Left lung (tissue), 14 donors: ENCODE measurements around the gene FDCSP. TPM values are rescaled to one million over a fixed set of nuclear protein-coding genes. Genes with fewer than 3 reads are reported as not detected.
A peak's percentile ranks its signal among the peaks of the same experiment; 100 is the strongest.

Source experiments
- ATAC-seq: fragments of 200-7000 bp; cut with Tn5 transposase; one replicate; pipeline ENCODE4 v1.9.1; 2020; ENCODE audit warnings: moderate library complexity
- DNase-seq, 4 donors: peaks; one replicate each; pipeline ENCODE4 v3.0.0-alpha.2; 2013 to 2020
- H3K27ac ChIP-seq, 2 donors: fragments of 200-600 bp; sonication (generic) in 1 of 2; one replicate each; pipeline versions ENCODE4 v1.5.0 to v1.8.0; 2020 to 2021
- H3K27me3 ChIP-seq, 2 donors: fragments of 200-600 bp; sonication (generic) in 1 of 2; one replicate each; pipeline versions ENCODE4 v1.5.0 to v1.8.0; 2020 to 2021
- H3K36me3 ChIP-seq, 2 donors: fragments of 200-600 bp; sonication (generic) in 1 of 2; one replicate each; pipeline versions ENCODE4 v1.5.0 to v1.8.0; 2020 to 2021
- H3K4me1 ChIP-seq, 2 donors: fragments of 200-600 bp; one replicate each; pipeline ENCODE4 v1.8.0; 2021
- H3K4me3 ChIP-seq, 2 donors: fragments of 200-600 bp; sonication (generic) in 1 of 2; one replicate each; pipeline versions ENCODE4 v1.5.0 to v1.8.0; 2020 to 2021; ENCODE audit warnings: mild to moderate bottlenecking in 1 of 2
- H3K9me3 ChIP-seq, 2 donors: fragments of 200-600 bp; sonication (generic) in 1 of 2; one replicate each; pipeline versions ENCODE4 v1.5.0 to v1.8.0; 2020 to 2021
- intact Hi-C, 2 donors: fragments of 100-400 bp; cut with DNase I; formaldehyde crosslinking; loops; one replicate each; pipeline versions ENCODE4 v1.11.2 to v1.14.2; 2022
- long read RNA-seq, 12 donors: library from polyadenylated mRNA in 2 of 12; unstranded in 2 of 12; transcript quantifications; one replicate each; pipeline ENCODE4 v2.0.0 and lab custom pipeline, GENCODE V29; 2019 to 2026
- polyA plus RNA-seq, 6 donors: library from polyadenylated mRNA; unstranded; fragments of 120-200 nt; gene quantifications; one replicate each; pipeline ENCODE4 v1.2.1, GENCODE V29; 2013; ENCODE audit not compliant: insufficient read length in 6 of 6
- total RNA-seq, 2 donors: library from RNA; stranded (reverse); fragmentation: NEBNext Ultra II Directional; extraction: Animal tissue kit (Norgen Biotek cat#: 25700); gene quantifications; one replicate each; pipeline ENCODE4 v1.2.1, GENCODE V29; 2021
- TF ChIP-seq, protein P1 (sequence below), 2 donors: fragments of 200-600 bp; sonication (generic) in 1 of 2; IDR thresholded peaks; one replicate each; pipeline versions ENCODE4 v1.5.0 to v1.8.0; 2021; ENCODE audit warnings: antibody characterized with exemption in 2 of 2
- donor health status: DM: no; HTN: yes; CAD: no.
- donor health status: DM: no; HTN: no; CAD: no.

FDCSP gene
- total RNA-seq (not detected), polyA plus RNA-seq (not detected)
- long read RNA-seq, donor 1 = 0 reads
- long read RNA-seq, donor 2 = 0 reads
- long read RNA-seq, donor 3 = 0 reads
- long read RNA-seq, donor 4 = 0 reads
- long read RNA-seq, donor 5 = 0 reads
- long read RNA-seq, donor 6 = 0 reads
- long read RNA-seq, donor 7 = 0 reads
- long read RNA-seq, donor 8 = 0 reads
- long read RNA-seq, donor 9 = 0 reads
- long read RNA-seq, donor 10 = 0 reads
- long read RNA-seq, donor 11 = 0 reads
- long read RNA-seq, donor 12 = 0 reads

DNA sequence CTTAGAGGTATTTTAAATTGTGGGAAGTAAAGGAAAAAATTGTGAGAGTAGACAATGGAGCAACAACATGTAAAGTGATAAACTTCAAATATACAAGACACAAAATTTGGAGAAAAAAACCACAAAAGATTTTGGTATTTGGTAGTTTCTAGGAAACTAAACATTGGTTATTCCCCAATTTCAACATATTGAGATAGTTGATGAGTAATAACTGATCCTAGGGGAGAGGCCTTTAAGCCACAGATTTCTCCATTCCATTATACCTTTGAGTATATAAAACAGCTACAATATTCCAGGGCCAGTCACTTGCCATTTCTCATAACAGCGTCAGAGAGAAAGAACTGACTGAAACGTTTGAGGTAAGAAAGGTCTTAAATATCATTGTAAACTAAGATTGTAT, at the start of gene FDCSP:
FDCSP (plus strand) TSS at position 301 of the 400 bp plus-strand sequence. CDS start 5,071 bp downstream, outside the sequence.
- Histone ChIP-seq H3K4me3 (no peak within 1 kb of the TSS), H3K27ac (no peak within 1 kb of the TSS), H3K4me1 (no peaks in the 10 kb centered on the region), H3K36me3 (no peaks in the 10 kb centered on the region), H3K9me3 (no peaks in the 10 kb centered on the region), H3K27me3 (no peaks in the 10 kb centered on the region)
- DNase-seq (no peak), ATAC-seq (no peak)
- TF ChIP-seq, protein P1, sequence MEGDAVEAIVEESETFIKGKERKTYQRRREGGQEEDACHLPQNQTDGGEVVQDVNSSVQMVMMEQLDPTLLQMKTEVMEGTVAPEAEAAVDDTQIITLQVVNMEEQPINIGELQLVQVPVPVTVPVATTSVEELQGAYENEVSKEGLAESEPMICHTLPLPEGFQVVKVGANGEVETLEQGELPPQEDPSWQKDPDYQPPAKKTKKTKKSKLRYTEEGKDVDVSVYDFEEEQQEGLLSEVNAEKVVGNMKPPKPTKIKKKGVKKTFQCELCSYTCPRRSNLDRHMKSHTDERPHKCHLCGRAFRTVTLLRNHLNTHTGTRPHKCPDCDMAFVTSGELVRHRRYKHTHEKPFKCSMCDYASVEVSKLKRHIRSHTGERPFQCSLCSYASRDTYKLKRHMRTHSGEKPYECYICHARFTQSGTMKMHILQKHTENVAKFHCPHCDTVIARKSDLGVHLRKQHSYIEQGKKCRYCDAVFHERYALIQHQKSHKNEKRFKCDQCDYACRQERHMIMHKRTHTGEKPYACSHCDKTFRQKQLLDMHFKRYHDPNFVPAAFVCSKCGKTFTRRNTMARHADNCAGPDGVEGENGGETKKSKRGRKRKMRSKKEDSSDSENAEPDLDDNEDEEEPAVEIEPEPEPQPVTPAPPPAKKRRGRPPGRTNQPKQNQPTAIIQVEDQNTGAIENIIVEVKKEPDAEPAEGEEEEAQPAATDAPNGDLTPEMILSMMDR (IDR thresholded peaks at IDR 0.05) = no peak
- intact Hi-C loops = no loop called here

DNA sequence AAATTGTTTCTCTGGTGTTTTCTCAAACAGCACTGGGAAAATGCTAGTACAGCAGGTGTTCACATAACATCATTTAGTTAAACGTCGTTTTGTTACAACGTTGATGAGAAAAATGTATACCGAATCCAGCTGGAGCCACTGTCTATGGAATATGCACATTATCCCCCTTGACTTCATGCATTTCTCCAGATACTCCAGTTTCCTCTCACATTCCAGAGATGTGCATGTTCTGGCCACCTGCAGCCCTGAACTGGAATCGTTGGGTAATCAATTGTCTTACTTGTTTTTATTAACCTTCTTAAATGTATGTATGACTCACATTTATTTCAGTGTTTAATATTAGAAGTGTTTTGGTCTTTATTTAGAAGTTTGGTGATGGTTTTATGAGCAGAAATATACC, 48.8 kb upstream of the FDCSP start:
- Histone ChIP-seq H3K36me3 (no peaks in the 10 kb centered on the region), H3K4me1 (no peaks in the 10 kb centered on the region), H3K27ac (no peak overlapping the region), H3K4me3 (no peak overlapping the region), H3K27me3 (no peaks in the 10 kb centered on the region), H3K9me3 (no peaks in the 10 kb centered on the region)
- TF ChIP-seq, protein P1 (IDR thresholded peaks at IDR 0.05) = no peak
- ATAC-seq (no peak), DNase-seq (no peak)
- intact Hi-C loops = no loop called here

DNA sequence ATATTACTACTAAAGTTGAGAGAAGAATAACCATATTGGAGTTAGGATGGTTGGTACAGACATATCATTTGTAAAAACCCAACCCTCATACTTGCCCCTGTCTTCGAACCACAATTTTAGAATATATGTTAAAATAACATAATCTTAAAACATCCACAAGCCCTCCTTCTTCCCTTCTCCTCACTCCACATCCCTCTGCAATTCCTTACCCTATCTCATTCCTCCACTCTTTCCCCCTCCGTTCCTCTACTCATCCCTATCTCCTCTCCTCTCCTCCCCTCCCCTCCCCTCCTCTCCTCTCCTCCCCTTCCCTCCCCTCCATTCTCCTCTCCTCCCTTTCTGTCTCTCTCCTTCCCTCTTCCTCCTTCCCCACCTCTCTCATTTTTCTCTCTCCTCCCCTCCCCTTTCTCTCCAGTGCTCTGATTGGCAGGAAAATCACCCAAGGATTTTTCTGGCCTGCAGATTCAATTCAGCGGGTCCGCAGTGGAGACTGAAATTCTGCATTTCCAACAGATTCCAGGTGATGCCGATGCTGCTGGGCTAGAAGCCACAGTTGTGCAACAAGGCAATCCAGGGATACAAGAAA, 47.8 kb upstream of the FDCSP start:
- Histone ChIP-seq H3K9me3 (no peaks in the 10 kb centered on the region), H3K4me1 (no peaks in the 10 kb centered on the region), H3K27me3 (no peaks in the 10 kb centered on the region), H3K4me3 (no peak overlapping the region), H3K27ac (no peak overlapping the region), H3K36me3 (no peaks in the 10 kb centered on the region)
- peak in 1 of 4 donors; percentile 6 for DNase-seq
- ATAC-seq = no peak
- intact Hi-C loops = no loop called here
- TF ChIP-seq, protein P1 (IDR thresholded peaks at IDR 0.05) = no peak

DNA sequence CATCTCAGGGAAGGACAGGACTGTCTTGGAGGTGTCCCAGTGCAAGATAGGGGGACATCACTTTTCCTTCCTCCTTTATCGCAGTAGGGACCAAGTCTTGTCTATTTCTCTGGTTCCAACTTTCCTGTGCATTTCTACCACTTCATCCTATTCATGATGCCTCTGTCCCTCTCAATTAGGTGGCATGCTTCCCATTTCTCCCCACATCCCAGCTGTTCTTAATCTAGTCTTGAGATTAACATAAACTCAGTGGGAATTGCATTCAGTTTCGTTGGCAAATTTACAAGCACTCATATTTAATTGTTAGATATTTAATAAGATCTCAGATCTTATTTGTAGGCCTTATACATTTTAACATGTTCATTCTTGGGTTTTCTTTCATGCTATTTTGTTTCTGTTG, 46.1 kb upstream of the FDCSP start:
- no peak overlapping the region for H3K27ac ChIP-seq
- TF ChIP-seq, protein P1 (IDR thresholded peaks at IDR 0.05) = no peak
- H3K4me3 ChIP-seq = no peak overlapping the region
- intact Hi-C loops = no loop called here
- no peaks in the 10 kb centered on the region for H3K36me3 ChIP-seq
- no peaks in the 10 kb centered on the region for H3K4me1 ChIP-seq
- no peak for ATAC-seq
- H3K27me3 ChIP-seq = no peaks in the 10 kb centered on the region
- H3K9me3 ChIP-seq = no peaks in the 10 kb centered on the region
- DNase-seq = no peak

GRCh38 chr4:70181864-70182263, 44.1 kb upstream of the FDCSP start:
- Histone ChIP-seq H3K4me3 (no peak overlapping the region), H3K4me1 (no peaks in the 10 kb centered on the region), H3K36me3 (no peaks in the 10 kb centered on the region), H3K27me3 (no peaks in the 10 kb centered on the region), H3K27ac (no peak overlapping the region), H3K9me3 (no peaks in the 10 kb centered on the region)
- ATAC-seq (no peak), DNase-seq (no peak)
- TF ChIP-seq, protein P1 (IDR thresholded peaks at IDR 0.05) = no peak
- intact Hi-C loops = no loop called here
